NCI-H82 treated with DMSO at 0.1 percent for 48 hours (cell line): ENCODE results near the gene TEKT3.

ENCODE experiments used
- DNase-seq: peaks from one replicate; lab custom pipeline; 2025; ENCODE audit not compliant: unreplicated experiment; lab: John Stamatoyannopoulos, UW

The TEKT3 gene

GRCh38 chr17:15341385-15341849 lies at the start of gene TEKT3:
TEKT3 (minus strand) TSS chr17:15341597; CDS start chr17:15331585, 10,012 bp downstream.
- DNase-seq = no peak

GRCh38 chr17:15388356-15389041 lies 47.1 kb upstream of the TEKT3 start:
- no peak for DNase-seq

- no peak for DNase-seq
Measured at GRCh38 chr17:15386083-15386482, 44.7 kb upstream of the TEKT3 start.

- no peak for DNase-seq
Measured at GRCh38 chr17:15385305-15385704, 43.9 kb upstream of the TEKT3 start.

GRCh38 chr17:15384142-15384787 lies 42.9 kb upstream of the TEKT3 start:
- DNase-seq = no peak

GRCh38 chr17:15382914-15383313 lies 41.5 kb upstream of the TEKT3 start:
- DNase-seq = no peak

- DNase-seq = no peak
Measured at GRCh38 chr17:15381707-15382106, 40.3 kb upstream of the TEKT3 start.

GRCh38 chr17:15380446-15380845 lies 39.0 kb upstream of the TEKT3 start:
- no peak for DNase-seq

GRCh38 chr17:15379659-15380058 lies 38.3 kb upstream of the TEKT3 start:
- no peak for DNase-seq

- no peak for DNase-seq
Measured at GRCh38 chr17:15378243-15378642, 36.8 kb upstream of the TEKT3 start.

GRCh38 chr17:15377616-15378015 lies 36.2 kb upstream of the TEKT3 start:
- DNase-seq = no peak

- no peak for DNase-seq
Measured at GRCh38 chr17:15377200-15377599, 35.8 kb upstream of the TEKT3 start.

GRCh38 chr17:15371376-15372130 lies 30.2 kb upstream of the TEKT3 start:
- DNase-seq = no peak

- DNase-seq = no peak
Measured at GRCh38 chr17:15368600-15368999, 27.2 kb upstream of the TEKT3 start.

GRCh38 chr17:15366026-15366425 lies 24.6 kb upstream of the TEKT3 start:
- no peak for DNase-seq

- DNase-seq = no peak
Measured at GRCh38 chr17:15364615-15365014, 23.2 kb upstream of the TEKT3 start.

GRCh38 chr17:15363702-15364101 lies 22.3 kb upstream of the TEKT3 start:
- DNase-seq = no peak

GRCh38 chr17:15361592-15361991 lies 20.2 kb upstream of the TEKT3 start:
- DNase-seq = no peak

GRCh38 chr17:15361151-15361550 lies 19.8 kb upstream of the TEKT3 start:
- no peak for DNase-seq

- DNase-seq = no peak
Measured at GRCh38 chr17:15354256-15354655, 12.9 kb upstream of the TEKT3 start.

GRCh38 chr17:15351925-15352324 lies 10.5 kb upstream of the TEKT3 start:
- no peak for DNase-seq

- DNase-seq = no peak
Measured at GRCh38 chr17:15351478-15351840, 10.1 kb upstream of the TEKT3 start.
